ENCODE results near the gene CRY2.

DNA sequence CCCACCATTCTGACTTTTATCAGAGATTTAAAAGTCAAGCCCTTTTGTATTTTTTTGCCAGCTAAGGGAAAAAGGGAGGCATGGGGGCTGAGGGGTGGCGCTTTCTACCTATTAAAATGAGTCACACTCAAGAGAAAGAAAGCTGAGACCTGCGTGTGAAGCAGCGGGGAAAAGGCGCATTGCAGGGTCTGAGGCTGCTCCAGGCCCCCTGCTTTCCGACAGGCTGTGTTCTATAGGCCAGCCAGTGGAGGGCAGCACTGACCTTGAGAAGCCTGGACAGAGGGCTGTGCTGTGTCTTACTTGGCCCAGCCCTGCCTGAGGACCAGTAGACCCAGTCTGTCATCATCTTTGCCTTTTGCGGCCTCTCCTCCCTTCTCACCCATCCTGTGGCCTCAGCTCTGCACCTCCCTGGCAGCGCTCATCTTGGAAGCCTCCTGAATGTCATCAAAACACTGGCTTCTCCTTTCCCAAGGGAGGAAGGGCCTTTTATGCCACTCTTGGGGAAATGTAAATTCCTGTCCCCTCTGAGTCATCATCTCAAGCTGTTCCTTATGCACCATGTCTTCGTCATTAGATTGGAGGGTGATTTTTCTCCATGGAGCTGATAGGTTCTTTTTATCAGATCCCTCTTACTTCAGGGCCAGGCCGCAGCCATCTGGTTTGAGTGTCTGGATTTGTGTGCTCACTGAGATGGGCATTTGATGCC lies 25.5 kb downstream of the CRY2 start:
- no peak for TF ChIP-seq OSR1 (CRISPR knock-in tag; IDR thresholded peaks at IDR 0.05)
- TF ChIP-seq, protein P1, sequence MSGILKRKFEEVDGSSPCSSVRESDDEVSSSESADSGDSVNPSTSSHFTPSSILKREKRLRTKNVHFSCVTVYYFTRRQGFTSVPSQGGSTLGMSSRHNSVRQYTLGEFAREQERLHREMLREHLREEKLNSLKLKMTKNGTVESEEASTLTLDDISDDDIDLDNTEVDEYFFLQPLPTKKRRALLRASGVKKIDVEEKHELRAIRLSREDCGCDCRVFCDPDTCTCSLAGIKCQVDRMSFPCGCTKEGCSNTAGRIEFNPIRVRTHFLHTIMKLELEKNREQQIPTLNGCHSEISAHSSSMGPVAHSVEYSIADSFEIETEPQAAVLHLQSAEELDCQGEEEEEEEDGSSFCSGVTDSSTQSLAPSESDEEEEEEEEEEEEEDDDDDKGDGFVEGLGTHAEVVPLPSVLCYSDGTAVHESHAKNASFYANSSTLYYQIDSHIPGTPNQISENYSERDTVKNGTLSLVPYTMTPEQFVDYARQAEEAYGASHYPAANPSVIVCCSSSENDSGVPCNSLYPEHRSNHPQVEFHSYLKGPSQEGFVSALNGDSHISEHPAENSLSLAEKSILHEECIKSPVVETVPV (CRISPR knock-in tag; IDR thresholded peaks at IDR 0.05), result no peak
- TF ChIP-seq ZNF565 (CRISPR knock-in tag; conservative IDR thresholded peaks at IDR 0.05; ENCODE audit: low read depth), result no peak
- TF ChIP-seq PPARA (CRISPR knock-in tag; IDR thresholded peaks at IDR 0.05; ENCODE audit: borderline replicate concordance), result no peak
- no peak for TF ChIP-seq SNAI2 (CRISPR knock-in tag; IDR thresholded peaks at IDR 0.05)
- no peak for TF ChIP-seq ARNTL (CRISPR knock-in tag; IDR thresholded peaks at IDR 0.05; ENCODE audit: borderline replicate concordance, low read depth)
- TF ChIP-seq, protein P2, sequence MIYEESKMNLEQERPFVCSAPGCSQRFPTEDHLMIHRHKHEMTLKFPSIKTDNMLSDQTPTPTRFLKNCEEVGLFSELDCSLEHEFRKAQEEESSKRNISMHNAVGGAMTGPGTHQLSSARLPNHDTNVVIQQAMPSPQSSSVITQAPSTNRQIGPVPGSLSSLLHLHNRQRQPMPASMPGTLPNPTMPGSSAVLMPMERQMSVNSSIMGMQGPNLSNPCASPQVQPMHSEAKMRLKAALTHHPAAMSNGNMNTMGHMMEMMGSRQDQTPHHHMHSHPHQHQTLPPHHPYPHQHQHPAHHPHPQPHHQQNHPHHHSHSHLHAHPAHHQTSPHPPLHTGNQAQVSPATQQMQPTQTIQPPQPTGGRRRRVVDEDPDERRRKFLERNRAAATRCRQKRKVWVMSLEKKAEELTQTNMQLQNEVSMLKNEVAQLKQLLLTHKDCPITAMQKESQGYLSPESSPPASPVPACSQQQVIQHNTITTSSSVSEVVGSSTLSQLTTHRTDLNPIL (CRISPR knock-in tag; IDR thresholded peaks at IDR 0.05; ENCODE audit: low read depth), result no peak
- no peak for TF ChIP-seq ISL1 (CRISPR knock-in tag; IDR thresholded peaks at IDR 0.05)
- TF ChIP-seq RARB (CRISPR knock-in tag; IDR thresholded peaks at IDR 0.05), result no peak
- no peak for TF ChIP-seq ESRRG (CRISPR knock-in tag; IDR thresholded peaks at IDR 0.05)
- TF ChIP-seq CSDC2 (CRISPR knock-in tag; IDR thresholded peaks at IDR 0.05), result no peak
- TF ChIP-seq, protein P3, sequence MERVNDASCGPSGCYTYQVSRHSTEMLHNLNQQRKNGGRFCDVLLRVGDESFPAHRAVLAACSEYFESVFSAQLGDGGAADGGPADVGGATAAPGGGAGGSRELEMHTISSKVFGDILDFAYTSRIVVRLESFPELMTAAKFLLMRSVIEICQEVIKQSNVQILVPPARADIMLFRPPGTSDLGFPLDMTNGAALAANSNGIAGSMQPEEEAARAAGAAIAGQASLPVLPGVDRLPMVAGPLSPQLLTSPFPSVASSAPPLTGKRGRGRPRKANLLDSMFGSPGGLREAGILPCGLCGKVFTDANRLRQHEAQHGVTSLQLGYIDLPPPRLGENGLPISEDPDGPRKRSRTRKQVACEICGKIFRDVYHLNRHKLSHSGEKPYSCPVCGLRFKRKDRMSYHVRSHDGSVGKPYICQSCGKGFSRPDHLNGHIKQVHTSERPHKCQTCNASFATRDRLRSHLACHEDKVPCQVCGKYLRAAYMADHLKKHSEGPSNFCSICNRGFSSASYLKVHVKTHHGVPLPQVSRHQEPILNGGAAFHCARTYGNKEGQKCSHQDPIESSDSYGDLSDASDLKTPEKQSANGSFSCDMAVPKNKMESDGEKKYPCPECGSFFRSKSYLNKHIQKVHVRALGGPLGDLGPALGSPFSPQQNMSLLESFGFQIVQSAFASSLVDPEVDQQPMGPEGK (CRISPR knock-in tag; IDR thresholded peaks at IDR 0.05; ENCODE audit: borderline replicate concordance), result no peak
- TF ChIP-seq ZNF8 (CRISPR knock-in tag; IDR thresholded peaks at IDR 0.05), result no peak

All from SK-N-SH treated with all-trans-retinoic acid at 6 μM for 48 hours (cell line).